Measurements from ENCODE around the gene EXOC3L1.

Gene EXOC3L1

DNA sequence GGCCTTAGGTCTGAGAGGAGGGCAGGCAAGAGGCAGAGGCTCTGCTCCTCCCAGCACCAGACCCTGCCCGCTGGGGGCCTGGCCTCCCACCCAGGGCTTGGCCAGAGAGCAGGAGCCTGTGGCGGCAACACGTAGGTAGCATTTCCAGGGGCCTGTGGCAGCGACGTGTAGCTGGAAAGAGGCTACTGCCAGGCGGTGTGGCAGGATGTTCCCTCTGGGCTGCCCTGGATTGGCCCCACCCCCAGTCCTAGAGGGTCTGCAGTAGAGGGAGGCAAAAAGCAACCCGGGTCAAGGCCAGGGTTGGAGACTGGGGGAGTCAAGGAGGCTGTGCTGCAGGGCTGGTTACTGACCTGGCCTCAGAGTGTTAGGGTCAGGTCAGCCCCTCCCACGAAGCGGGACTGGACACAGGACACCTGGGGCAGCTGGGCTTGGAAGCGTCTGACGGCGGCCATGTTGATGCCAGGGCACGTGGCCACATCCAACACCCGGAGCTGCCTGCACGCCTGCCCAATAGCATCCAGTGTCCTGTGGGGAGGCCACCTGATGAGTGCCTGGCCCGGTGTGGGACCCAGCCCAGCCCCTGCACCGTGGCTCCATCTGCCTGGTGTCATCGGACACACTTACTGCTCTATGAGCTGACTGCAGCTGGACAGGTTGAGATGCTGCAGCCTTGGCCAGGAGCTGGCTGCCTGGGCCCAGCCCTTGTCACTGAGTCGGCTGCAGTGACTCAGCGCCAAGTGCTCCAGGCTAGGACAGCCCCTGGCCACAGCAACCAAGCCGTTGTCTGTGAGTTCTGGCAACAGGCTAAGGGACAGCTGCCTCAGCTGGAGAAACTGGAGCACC lies 17.5 kb upstream of the EXOC3L1 start:
- no peaks in the 10 kb centered on the region for H3K9me3 ChIP-seq
- no peak for TF ChIP-seq Cebpa-rat (IDR thresholded peaks at IDR 0.05)
- H3K27me3 ChIP-seq: no peaks in the 10 kb centered on the region
- H3K9ac ChIP-seq: no peak overlapping the region
- peaks cover 7% of the 10 kb centered on the region for H4K20me1 ChIP-seq
- H3K4me1 ChIP-seq: 0 out of 2 replicates have a peak, but pooled peaks cover 3% of the 10 kb centered on the region
- H3K36me3 ChIP-seq: peaks cover 48% of the 10 kb centered on the region
- no peak overlapping the region for H3K4me3 ChIP-seq
- no peak overlapping the region for H3K4me2 ChIP-seq
- H3K27ac ChIP-seq: no peak overlapping the region

DNA sequence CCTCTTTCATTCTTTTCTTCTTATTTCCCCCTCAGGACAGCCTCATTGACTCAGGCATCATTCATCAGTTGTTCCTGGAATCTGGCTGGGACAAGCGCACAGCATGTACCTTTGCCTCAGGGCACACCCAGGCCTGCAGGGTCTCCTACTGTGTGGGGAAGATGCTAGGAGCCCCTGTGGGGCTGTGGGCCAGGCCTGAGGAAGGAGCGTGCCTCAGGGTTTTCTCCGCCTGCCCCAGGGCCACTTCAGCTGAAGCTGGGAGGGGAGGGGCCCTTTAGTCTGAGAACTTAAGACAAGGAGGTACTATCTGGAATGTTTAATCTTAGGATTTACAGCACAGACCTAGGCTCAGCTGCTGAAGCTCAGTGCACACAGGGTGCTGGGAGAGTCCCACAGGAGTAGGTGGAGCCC lies 16.9 kb upstream of the EXOC3L1 start:
- no peak overlapping the region for H3K4me3 ChIP-seq
- no peak for TF ChIP-seq Cebpa-rat (IDR thresholded peaks at IDR 0.05)
- H4K20me1 ChIP-seq: peaks cover 7% of the 10 kb centered on the region
- H3K9ac ChIP-seq: no peak overlapping the region
- H3K4me1 ChIP-seq: 0 out of 2 replicates have a peak, but pooled peaks cover 3% of the 10 kb centered on the region
- peaks cover 54% of the 10 kb centered on the region for H3K36me3 ChIP-seq
- no peak overlapping the region for H3K27ac ChIP-seq
- H3K4me2 ChIP-seq: no peak overlapping the region
- no peaks in the 10 kb centered on the region for H3K27me3 ChIP-seq
- no peaks in the 10 kb centered on the region for H3K9me3 ChIP-seq

DNA sequence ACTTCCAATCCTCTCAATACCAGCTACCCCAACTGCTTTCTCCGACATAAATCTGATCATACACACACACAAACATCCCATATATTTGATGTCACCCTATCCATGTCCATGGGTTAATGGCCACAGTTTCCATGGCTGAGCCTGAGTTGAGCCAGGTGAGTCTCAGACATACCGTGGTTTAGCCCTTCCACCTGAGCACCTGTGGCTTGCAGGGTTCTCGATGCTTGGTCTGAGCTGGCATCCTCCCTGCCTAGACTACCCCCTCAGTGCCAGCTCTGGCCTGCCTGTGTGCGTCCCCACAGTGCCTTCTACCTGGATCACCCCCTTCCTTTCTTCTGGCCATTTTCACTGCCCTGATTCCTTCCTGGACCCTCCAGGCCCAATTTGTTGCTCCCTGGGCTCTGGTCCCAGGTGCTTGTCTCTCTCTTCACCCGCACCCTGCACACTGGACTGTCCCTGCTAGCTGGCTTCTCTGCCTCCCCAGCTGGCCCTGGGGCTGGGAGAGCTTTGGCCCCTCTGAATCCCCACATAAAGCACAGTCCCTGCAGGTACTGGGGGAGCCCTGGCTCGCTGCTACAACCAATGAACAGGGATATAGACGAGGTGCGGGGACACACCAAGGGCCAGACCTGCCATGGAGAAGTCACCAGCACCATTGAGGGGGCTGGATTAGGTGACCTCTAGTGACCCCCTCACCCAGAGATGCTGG lies 16.3 kb upstream of the EXOC3L1 start:
- peaks cover 7% of the 10 kb centered on the region for H4K20me1 ChIP-seq
- no peaks in the 10 kb centered on the region for H3K9me3 ChIP-seq
- no peak overlapping the region for H3K4me2 ChIP-seq
- H3K27me3 ChIP-seq: no peaks in the 10 kb centered on the region
- H3K36me3 ChIP-seq: peaks cover 60% of the 10 kb centered on the region
- H3K9ac ChIP-seq: no peak overlapping the region
- no peak for TF ChIP-seq Cebpa-rat (IDR thresholded peaks at IDR 0.05)
- H3K4me3 ChIP-seq: no peak overlapping the region
- no peak overlapping the region for H3K27ac ChIP-seq
- H3K4me1 ChIP-seq: 0 out of 2 replicates have a peak, but pooled peaks cover 3% of the 10 kb centered on the region

DNA sequence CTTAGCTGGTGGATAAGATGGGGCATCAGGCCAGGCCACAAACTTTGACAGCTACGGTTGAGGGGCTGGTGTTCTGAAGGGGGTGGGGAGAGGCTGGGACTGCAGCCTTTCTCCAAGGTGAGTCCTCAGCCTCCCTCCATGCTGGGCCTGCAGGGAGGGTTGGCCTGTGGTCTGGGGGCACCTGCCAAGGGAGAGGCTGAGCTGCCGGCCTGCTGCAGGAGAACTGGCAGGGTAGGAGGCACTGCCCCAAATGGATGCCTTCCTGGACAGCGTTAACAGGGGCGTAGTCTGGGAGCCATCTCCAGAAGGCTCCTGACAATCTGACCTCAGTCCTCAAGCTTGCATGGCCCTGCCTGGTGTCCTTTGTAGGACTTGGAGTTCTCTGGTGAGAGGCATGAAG lies 14.1 kb upstream of the EXOC3L1 start:
- Histone ChIP-seq H3K4me3 (no peak overlapping the region), H3K9me3 (no peaks in the 10 kb centered on the region), H3K4me2 (no peak overlapping the region), H3K36me3 (peaks cover 74% of the 10 kb centered on the region), H4K20me1 (peaks cover 7% of the 10 kb centered on the region), H3K27me3 (no peaks in the 10 kb centered on the region), H3K27ac (no peak overlapping the region), H3K4me1 (peaks cover 5% of the 10 kb centered on the region), H3K9ac (no peak overlapping the region)
- TF ChIP-seq Cebpa-rat (IDR thresholded peaks at IDR 0.05): no peak

DNA sequence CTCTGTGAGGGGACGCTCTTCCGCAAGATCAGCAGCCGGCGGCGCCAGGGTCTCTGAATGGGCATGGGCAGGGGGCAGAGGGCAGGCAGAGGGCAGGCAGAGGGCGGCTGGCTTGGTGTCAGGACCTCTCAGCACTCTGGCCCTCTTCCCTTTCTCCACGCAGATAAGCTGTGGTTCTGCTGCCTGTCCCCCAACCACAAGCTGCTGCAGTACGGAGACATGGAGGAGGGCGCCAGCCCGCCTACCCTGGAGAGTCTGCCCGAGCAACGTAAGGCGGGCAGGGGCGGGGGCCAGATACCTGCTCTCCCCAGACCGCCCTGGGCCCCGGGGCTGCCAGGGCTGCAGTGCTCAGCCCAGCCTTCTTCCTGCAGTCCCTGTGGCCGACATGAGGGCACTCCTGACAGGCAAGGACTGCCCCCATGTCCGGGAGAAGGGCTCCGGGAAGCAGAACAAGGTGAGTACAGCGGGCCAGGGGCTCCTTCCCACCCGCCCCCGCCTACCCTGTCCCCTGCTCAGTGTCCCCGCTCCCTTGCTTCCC lies 13.1 kb upstream of the EXOC3L1 start:
- TF ChIP-seq Cebpa-rat (IDR thresholded peaks at IDR 0.05): no peak
- H3K9ac ChIP-seq: no peak overlapping the region
- no peak overlapping the region for H3K4me2 ChIP-seq
- H4K20me1 ChIP-seq: peaks cover 17% of the 10 kb centered on the region
- no peaks in the 10 kb centered on the region for H3K9me3 ChIP-seq
- H3K27me3 ChIP-seq: no peaks in the 10 kb centered on the region
- H3K27ac ChIP-seq: no peak overlapping the region
- peaks cover 12% of the 10 kb centered on the region for H3K4me1 ChIP-seq
- H3K4me3 ChIP-seq: no peak overlapping the region
- H3K36me3 ChIP-seq: peaks cover 80% of the 10 kb centered on the region

DNA sequence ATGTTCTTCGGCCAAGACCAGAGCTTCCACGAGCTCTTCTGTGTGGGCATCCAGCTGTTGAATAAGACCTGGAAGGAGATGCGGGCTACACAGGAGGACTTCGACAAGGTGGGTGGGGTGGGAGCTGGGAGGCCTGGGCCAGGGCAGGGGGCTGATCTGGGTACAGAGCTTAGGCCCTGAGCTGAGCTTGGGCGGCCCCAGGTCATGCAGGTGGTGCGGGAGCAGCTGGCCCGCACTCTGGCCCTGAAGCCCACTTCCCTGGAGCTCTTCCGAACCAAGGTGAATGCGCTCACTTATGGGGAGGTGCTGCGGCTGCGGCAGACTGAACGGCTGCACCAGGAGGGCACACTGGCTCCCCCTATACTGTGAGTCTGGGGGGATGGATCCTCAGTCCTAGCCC lies 12.5 kb upstream of the EXOC3L1 start:
- peaks cover 23% of the 10 kb centered on the region for H4K20me1 ChIP-seq
- no peaks in the 10 kb centered on the region for H3K27me3 ChIP-seq
- H3K4me3 ChIP-seq: no peak overlapping the region
- H3K4me2 ChIP-seq: no peak overlapping the region
- TF ChIP-seq Cebpa-rat (IDR thresholded peaks at IDR 0.05): no peak
- H3K9ac ChIP-seq: no peak overlapping the region
- no peaks in the 10 kb centered on the region for H3K9me3 ChIP-seq
- peaks cover 18% of the 10 kb centered on the region for H3K4me1 ChIP-seq
- H3K27ac ChIP-seq: no peak overlapping the region
- peaks cover 81% of the 10 kb centered on the region for H3K36me3 ChIP-seq

DNA sequence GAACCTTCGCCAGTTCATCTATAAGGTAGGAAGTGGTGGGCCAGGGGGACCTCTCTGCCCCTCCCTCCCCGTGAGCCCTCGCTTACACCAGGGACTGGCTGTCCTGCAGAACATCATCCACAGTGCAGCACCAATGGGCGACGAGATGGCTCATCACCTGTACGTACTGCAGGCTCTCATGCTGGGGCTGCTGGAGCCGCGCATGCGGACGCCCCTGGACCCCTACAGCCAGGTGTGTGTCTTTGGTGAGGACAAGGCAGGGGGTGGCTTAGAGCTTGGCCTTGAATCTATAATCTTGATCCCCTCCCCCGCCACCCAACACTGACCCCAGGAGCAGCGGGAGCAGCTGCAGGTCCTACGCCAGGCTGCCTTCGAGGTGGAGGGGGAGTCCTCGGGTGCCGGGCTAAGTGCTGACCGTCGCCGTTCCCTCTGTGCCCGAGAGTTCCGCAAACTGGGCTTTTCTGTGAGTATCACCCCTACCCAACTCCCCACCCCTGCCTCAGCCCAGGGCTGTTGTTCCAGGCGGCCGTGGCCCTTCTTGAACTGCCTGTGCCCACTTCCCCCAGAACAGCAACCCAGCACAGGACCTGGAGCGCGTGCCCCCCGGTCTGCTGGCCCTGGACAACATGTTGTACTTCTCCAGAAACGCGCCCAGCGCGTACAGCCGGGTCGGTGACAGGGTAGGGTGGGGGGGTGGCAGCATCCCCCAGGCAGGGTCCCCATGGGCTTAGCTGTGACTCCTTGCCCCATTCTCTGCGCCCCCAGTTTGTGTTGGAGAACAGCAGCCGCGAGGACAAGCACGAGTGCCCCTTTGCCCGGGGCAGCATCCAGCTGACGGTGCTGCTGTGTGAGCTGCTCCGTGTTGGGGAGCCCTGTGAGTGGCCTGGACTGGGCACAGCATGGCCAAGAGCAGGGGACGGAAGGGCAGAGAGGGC lies 11.7 kb upstream of the EXOC3L1 start:
- Histone ChIP-seq H3K27me3 (no peaks in the 10 kb centered on the region), H3K36me3 (peaks cover 83% of the 10 kb centered on the region), H3K4me3 (no peak overlapping the region), H3K27ac (no peak overlapping the region), H3K4me2 (no peak overlapping the region), H3K9ac (no peak overlapping the region), H4K20me1 (peaks cover 30% of the 10 kb centered on the region), H3K4me1 (peaks cover 25% of the 10 kb centered on the region), H3K9me3 (no peaks in the 10 kb centered on the region)
- TF ChIP-seq Cebpa-rat (IDR thresholded peaks at IDR 0.05): no peak

DNA sequence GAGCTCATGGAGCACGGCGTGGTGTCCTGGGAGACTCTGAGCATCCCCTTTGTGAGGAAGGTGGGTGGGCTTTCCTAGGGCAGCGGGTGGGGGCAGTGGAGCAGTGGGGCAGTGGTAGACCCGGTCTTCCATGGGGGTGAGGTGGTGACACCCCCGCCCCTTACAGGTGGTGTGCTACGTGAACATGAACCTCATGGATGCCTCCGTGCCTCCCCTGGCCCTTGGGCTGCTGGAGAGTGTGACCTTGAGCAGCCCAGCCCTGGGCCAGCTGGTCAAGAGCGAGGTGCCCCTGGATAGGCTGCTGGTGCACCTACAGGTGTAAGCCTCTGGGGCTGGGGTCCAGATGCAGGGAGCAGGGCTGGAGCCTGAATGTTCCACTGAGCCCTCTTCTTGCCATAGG lies 10.6 kb upstream of the EXOC3L1 start:
- Histone ChIP-seq H4K20me1 (peaks cover 42% of the 10 kb centered on the region), H3K9ac (no peak overlapping the region), H3K27ac (no peak overlapping the region), H3K4me3 (no peak overlapping the region), H3K27me3 (no peaks in the 10 kb centered on the region), H3K4me2 (no peak overlapping the region), H3K9me3 (no peaks in the 10 kb centered on the region), H3K4me1 (peaks cover 28% of the 10 kb centered on the region), H3K36me3 (peaks cover 84% of the 10 kb centered on the region)
- TF ChIP-seq Cebpa-rat (IDR thresholded peaks at IDR 0.05): no peak

DNA sequence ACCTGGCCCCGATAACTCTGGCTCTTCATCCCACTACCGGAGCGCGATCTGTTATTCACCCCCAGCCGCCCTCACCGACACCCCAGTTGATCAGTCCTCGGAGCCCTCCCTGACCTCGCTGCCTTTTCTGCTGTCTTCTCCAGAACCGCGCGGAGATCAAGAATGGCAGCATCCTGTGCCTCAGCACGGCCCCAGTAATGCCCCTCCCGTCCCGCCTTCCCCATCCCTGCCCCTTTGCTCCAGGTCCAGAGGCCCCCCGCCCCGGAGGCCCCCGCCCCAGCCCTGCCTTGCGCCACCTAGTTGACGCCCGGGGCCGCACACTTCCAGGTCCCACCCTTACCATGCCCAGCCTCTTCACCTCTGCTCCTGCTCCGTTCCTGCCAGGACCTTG lies 9.9 kb upstream of the EXOC3L1 start:
- Histone ChIP-seq H3K9me3 (no peaks in the 10 kb centered on the region), H3K4me2 (no peak overlapping the region), H3K4me3 (no peak overlapping the region), H3K9ac (no peak overlapping the region), H3K36me3 (peaks cover 88% of the 10 kb centered on the region), H3K27me3 (no peaks in the 10 kb centered on the region), H3K27ac (no peak overlapping the region), H4K20me1 (peaks cover 48% of the 10 kb centered on the region), H3K4me1 (peaks cover 28% of the 10 kb centered on the region)
- no peak for TF ChIP-seq Cebpa-rat (IDR thresholded peaks at IDR 0.05)

Measured in BLaER1 (cell line).